CD4-positive, alpha-beta T cell treated with Interleukin-10 for 1 hour (primary cell): ENCODE results near the gene PHF20.
"Not testable (repeated sequence)": the region's sequence is repeated elsewhere in the genome, so short reads cannot be mapped to it uniquely, and the experiment has no call there.

Source experiments
- DNase-seq: peaks from one replicate; pipeline ENCODE4 v3.0.0-alpha.2; 2020

The PHF20 gene

DNA sequence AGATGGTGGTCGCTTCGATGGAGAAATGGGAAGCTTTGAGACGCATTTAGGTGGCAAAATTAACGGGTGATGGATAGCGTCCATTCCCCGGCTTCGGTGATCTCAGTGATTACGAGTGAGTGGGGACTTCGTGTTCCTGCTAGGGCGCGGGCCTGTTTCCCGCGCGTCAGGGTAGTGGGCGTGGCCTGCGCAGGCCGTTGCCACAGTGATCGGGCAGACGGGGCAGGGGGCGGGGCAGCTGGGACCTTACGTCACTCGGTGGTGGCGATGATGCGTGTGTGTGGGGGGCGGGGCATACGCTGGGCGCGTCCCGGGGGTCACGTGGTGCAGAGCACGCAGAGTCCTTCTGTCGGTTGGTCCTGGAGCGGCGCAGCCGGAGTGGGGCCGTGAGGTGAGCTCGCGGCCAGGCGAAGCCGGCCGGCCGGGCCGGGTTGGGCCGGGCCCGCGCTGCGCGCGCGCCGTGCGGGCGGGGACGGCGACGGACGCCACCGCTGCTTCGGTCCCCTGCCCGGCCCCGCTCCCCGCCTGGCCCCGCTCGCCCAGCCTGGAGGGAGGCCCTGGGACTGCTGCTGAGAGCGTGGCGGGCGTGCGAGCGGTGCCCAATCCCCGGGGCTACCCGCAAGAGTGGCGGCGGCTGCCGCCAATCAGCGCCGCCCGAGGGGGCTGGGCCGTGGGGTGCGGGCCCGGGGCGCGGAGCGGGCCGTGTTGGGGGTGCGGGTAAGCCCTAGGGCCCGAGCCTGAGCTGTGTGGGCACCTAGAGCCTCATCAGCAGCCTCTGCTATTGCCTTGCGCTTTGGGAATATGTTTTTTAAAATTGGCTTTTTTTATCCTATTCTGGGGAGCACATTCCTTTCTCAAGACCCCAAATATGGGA, at the start of gene PHF20:
TSS of gene PHF20 (plus strand) at position 327 of the 874 bp plus-strand sequence. CDS start 29,508 bp downstream, outside the sequence.
- DNase-seq, result peak; percentile 100

DNA sequence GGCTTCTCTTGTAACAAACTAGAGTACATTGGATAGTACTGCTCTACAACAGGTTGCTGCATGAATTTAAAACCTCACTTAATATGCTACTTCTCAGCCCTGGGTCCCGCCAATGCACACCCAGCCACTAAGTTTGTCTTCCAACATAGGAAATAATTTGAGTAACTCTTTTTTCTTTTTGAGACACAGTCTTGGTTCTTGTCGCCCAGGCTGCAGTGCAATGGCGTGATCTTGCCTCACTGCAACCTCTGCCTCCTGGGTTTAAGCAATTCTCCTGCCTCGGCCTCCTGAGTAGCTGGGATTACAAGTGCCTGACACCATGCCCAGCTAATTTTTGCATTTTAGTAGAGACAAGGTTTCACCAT, 48.6 kb upstream of the PHF20 start:
- not testable (repeated sequence) for DNase-seq

DNA sequence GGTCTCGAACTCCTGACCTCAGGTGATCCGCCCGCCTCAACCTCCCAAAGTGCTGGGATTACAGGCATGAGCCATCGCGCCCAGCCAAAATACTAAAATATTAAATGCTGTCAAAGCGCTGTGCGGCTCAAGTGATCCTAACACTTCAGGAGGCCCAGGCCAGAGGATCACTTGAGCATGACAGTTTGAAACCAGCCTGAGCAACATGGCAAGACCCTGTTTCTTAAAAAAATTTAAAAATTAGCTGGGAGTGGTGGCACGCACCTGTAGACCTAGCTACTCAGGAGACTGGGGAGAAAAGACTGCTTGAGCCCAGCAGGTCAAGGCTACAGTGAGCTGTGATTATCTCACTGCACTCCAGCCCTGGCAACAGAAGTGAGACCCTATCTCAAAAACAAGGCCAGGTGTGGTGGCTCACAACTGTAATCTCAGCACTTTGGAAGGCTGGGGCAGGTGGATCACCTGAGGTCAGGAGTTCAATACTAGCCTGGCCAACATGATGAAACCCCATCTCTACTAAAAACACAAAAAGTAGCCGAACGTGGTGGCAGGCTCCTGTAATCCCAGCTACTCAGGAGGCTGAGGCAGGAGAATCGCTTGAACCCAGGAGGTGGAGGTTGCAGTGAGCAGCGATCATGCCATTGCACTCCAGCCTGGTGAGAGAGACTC, 48.0 kb upstream of the PHF20 start:
- DNase-seq, result not testable (repeated sequence)

DNA sequence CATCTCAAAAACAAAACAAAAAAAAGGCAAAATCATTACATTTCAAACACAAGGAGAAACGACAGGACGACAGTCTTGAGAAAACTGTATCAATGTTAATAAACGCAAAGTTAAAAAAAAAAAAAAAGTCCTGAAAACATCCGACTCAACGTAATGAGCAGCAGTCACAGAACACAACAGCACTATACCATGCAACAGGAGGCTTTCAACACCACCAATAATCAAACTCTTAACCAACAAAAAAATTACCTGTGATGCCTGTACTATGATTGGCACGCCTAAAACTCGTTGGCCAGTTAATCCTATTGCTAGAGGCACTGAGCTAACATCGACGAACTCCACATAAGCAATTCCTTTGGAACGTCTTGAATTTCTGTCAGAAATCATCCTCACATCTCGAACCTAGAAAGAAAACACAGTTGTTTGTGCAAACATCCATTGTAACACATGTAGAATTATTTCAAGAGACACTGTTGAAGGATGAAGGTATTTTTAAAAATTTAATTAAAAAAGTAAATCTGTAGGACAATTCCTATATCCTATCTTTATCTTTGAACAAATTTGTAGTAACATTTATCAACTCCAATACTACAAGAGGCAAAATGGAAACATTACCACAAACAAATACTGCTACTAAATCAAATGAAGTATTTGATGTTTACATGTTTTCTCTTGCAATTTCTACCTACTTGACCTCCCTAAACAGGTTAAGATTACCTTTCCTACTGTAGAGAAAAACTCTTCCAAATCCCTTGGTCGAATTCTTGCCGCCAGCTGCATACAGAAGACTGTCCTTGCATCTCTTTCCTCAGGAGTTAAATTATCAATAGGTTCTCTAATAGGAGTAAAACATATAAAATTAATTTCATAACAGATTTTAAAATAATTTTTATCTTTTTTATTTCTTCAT, 47.2 kb upstream of the PHF20 start:
- no peak for DNase-seq

DNA sequence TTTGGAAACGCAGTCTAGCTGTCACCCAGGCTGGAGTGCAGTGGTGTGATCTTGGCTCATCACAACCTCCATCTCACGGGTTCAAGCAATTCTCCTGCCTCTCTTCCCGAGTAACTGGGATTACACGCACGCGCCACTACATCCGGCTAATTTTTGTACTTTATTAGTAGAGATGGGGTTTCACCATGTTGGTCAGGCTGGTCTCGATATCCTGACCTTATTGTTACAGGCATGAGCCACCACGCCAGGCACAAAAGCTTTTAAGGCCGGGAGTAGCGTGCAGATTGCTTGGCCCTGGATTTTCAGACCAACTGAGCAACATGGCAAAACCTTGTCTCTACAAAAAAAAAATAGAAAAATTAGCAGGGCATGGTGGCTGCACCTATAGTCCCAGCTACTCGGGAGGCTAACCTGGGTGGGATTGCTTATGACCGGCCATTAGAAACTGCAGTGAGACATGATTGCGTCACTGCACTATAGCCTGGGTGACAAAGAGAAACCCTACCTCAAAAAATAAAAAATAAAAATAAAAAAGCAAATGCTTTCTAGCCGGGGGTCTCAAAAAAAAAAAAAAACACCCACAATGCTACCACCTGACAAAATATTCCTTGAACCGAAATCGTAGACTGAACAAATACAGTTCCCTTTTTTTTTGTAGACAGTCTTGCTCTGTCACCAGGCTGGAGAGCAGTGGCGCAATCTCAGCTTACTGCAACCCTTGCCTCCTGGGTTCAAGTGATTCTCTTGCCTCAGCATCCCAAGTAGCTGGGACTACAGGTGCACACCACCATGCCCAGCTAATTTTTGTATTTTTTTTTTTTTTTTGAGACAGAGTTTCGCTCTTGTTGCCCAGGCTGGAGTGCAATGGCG, 44.7 kb upstream of the PHF20 start:
- DNase-seq, result no peak

DNA sequence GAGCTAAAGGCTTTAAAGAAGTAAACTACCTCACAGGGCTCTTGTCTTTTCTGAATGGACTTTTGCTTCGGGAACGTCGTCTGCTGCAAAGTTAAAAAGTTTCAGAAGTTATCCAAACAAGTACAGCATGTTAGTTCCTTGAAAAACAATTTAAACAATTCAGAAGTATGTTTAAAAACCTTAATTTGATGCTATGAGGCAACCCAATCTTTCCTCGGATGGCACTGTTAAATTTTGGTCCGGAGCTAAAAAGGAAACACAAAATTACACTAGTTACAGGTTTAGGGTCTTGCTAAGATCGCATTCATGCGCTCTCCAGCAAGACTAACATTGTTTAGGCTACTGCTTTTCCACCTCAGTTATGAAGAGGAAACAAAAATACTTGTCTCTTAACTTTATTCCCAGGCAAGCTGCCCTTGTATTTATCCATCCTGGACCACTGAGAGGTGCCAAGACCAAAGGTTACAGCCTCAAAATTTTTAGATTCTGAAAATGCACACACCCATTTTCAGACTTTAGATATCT, 42.5 kb upstream of the PHF20 start:
- no peak for DNase-seq

DNA sequence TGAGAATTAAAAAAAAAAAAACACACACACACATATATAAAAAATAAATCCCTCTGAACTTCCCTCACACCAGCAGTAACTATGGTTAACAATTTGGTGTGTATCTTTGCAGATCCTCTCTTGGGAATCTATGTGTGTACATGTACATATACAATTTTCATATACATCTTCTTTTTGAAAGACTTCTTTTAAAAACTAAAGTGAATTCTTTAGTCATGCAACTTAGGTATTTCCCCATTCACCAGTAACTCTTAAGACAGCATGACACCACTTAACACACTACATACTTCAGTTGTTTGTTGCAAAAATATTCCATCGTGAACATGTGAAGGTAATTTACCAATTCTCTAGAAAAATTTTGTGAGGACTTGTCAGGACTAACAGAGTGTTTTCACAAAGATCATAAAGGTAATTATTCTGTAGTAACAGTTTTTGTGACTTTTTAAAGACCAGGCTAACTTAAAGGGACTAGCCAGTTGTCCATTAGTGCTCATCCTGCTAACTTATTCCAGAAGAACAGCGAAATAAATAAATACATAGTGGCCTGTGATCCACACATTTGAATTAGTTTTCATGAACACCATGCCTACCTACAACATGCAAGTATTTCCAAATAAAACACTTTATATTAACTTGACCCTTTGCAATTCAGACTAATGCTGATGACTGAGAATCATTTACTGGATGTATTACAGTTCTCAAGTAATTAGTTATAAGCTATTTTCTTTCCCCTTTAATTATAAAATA, 41.8 kb upstream of the PHF20 start:
- DNase-seq, result no peak

DNA sequence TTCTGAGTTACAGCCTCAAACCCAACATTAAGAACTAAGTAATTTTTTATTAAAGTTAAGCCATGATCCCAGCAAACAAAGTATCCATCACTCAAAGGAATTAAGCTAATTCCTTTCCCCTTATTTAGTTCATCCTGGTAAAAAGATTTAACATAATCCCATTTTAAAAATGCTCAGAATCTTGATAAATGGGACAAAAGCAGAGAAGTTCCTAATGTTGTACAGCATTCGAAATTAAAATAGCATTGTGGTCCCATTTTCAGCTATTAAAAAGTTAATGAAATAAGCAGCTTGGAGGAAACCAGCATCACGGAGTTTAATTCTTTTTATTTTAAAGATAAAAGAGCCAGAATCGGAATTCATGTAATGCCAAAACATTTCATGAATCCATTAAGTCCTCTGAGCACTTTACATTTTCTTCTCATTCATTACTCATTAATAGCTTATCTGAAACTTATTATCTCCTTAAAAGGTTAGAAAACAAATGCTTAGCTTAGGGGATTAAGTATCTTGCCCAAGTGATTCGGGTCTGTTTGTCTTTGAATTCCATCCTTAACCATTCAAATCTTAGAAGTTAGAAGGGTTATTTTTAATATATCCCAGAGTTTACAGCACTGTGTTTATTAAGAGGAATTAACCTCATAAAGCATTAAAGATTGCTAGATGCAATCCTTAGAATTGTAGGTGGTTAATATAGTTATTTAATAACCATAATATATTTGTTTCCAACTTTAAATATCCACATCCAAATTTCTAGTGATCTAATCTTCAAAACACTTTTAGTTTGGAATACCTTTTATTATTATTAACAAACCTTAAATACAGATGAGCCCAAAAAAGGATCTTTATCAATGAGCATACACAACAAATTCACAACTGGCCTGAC, 41.0 kb upstream of the PHF20 start:
- no peak for DNase-seq

DNA sequence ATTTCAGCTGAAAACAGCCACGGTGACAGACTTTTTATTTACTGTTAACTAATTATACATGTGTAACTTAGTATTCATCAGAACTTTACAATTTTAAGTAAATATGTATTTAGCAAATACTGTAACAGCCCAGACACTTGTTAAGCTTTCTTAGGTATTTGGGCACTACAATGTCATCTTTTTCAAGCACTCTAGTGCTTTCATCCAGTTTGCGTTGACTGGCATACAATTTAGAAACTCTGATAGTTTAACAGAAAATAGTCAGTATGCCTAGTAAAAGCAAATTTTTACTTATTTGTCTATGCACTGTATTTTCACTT, 40.4 kb upstream of the PHF20 start:
- DNase-seq, result no peak

DNA sequence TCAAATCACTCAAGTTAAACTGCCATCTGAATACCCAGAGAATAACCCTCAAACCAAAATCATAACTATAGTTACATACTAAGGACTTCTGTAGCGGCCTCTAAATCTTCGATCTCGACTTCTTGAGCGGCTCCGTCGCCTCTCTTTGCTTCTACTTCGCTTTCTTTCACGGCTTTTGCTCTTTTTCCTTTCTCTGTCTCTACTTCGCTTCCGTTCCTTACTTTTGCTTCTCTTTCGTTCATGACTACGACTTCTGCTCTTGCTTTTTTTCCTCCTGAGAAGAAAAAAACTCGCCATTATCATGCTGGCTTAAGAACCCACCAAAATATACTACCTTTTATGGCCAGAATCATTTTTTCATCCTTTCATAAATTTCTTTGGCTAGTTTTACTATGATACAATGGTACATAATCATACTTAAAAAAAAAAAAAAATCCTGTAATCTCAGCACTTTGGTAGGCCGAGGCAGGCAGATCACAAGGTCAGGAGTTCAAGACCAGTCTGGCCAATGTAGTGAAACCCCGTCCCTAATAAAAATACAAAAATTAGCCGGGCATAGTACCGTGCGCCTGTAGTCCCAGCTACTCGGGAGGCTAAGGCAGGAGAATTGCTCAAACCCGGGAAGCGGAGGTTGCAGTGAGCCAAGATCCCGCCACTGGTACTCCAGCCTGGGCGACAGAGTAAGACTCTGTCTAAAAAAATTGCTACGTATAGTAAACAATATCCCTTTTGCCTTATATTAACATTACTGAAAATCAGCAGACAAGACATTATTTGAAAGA, 39.8 kb upstream of the PHF20 start:
- DNase-seq, result no peak

DNA sequence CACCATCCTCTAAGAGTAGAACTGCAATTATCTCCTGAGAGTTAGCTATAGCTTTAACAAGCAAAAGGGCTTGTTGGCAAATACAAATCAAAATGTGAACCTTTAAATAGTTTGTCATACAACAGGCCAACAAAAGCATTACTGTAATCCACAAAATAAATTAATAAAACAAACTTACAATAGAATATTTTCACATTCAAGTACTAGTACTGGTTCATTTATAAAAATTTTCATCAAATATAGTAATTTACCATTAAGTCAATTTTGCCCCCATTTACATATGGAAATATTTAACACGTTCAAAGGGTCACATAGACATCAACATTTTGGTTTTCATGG, 39.2 kb upstream of the PHF20 start:
- DNase-seq, result no peak

DNA sequence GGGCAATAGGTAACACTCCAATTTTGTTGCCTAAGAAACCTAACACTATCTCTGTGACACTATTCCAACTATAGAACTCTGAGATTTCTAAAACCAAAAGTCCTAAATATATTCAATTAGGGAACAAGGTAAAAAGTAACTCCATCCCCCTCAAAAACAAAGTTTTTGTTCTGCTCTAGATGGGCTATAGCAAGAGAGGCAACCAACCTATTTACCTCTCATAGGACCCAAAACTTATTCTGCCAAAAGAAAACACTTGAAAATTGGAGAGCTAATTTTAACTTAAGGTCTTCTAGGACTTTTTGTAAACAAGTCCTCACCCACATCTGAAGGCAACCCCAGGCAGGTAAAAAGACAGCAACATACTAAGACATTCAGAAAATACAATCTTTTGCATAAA, 37.4 kb upstream of the PHF20 start:
- DNase-seq, result no peak

DNA sequence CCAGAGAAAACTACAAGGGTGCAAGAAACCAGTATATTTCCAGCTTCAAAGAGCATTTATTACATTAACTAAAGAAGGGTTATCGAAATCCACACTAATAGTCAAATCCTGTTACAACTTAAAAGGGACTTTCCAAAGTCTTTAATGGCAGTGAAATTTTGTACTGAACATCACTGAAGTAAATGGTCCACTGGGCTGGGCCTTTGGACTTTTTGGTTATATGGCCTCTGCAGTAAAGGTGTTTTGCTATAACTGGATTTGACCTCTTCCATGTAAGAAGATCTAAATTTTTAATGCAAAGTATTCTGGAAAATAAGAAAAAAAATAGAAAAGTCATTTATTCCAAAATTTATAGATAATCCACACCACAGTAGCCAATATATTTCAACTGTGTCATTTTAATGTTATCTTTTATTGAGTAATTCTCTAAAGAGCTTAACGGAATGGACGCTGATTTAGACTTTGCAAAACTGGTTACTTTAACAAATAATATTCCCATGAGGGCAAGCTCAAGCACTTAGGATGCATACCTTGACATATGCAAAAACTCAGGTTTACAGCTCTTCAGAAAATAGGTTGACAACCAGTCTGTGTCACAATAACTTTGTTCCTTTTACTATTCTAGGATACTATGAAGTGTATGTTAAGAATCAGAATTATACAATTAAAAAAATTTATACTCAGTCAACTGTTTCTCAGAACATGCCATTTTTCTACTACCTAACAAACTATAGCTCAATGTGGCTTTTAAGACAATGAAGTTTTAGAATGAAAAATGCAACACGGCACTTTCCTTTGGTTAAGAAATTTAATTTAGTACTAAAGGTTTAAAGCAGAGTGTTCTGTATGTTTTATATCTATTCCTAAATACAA, 36.8 kb upstream of the PHF20 start:
- DNase-seq, result no peak

DNA sequence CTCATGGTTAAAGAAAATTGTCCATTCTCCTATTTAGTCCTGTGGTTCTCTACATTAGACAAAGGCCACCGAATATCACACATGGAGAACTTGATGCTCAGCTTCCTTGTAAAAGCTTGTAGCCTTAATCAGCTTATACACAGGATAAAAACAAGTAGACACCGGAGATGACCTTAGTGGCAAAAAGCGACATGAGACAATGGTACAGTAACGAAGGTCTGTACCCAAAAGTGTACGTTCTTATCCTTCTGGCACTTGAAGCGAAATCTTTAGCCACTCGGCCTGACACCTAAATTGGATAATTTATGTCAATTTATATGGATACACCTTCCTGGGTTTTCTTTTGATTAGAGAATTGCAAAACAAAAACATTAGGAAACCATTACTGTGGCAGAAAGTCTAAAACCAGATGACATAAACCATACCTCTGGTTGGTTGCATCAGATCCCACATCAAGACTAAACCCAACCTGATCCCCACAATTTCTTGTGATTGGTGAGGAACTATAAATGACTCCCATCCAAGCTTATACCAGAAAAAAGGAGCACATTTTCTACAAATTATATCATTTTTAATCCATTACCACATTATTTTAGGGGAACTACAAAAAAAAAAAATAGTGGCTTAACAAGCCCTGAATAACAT, 35.9 kb upstream of the PHF20 start:
- no peak for DNase-seq

DNA sequence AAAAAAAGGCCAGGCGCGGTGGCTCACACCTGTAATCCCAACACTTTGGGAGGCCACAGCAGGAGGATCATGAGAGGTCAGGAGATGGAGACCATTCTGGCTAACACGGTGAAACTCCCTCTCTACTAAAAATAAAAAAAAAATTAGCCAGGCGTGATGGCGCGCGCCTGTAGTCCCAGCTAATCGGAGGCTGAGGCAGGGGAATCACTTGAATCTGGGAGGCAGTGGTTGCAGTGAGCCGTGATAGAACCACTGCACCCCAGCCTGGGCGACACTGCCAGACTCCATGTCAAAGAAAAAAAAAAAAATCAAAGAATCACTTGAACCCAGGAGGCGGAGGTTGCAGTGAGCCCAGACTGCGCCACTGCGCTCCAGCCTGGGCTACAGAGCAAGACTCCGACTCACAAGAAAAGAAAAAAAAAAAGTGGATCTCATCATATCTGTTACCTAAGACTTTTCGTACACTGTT, 33.9 kb upstream of the PHF20 start:
- DNase-seq, result no peak

DNA sequence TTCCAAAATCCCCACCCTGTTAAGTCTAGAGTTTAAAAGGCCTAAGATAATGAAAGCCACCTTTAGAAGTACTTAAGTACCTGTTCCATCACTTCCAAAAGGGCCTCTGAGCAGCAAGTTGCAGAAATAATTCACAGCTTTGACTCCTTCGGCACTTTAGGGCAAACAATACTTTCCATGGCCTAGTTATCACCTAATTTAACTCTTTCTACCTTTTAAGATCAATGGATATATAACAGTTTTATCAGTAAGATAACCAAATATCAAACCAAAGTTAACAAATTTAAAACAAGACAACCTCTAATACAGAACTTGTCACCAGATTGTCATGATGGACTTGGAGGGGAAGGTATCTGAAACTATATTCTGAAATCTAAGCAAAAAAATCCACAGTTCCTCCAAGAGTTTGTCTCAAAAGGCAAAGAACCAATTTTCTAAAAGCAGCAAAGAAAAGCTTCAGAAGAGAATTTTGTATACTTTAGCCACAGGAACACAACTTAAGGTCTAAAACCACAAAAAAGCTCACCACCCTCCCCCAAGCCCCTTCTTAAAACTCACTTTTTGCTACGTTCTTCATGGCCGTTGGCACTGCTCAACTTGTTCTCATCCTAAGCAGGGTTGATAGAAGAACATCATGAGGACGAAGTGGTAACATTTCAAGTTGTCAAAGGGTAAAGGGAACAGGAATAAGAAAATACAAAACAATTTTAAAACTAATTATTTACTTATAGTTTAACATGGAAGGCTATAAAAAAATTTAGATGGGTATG, 33.2 kb upstream of the PHF20 start:
- DNase-seq, result no peak
